Stimulated activated CD8-positive, alpha-beta memory T cell treated with anti-CD3 and anti-CD28 coated beads, Interleukin-12 subunit alpha, Interleukin-12 subunit beta, amount 100 ng/mL, for 1 hour (primary cell): ENCODE measurements around the gene ZFP36.

Experiments
- DNase-seq: peaks from one replicate; pipeline ENCODE4 v3.0.0-alpha.2; 2020; ENCODE audit warnings: low read depth

Gene ZFP36

GRCh38 chr19:39384839-39385568 is 21.6 kb upstream of the ZFP36 start:
- DNase-seq = no peak

DNA sequence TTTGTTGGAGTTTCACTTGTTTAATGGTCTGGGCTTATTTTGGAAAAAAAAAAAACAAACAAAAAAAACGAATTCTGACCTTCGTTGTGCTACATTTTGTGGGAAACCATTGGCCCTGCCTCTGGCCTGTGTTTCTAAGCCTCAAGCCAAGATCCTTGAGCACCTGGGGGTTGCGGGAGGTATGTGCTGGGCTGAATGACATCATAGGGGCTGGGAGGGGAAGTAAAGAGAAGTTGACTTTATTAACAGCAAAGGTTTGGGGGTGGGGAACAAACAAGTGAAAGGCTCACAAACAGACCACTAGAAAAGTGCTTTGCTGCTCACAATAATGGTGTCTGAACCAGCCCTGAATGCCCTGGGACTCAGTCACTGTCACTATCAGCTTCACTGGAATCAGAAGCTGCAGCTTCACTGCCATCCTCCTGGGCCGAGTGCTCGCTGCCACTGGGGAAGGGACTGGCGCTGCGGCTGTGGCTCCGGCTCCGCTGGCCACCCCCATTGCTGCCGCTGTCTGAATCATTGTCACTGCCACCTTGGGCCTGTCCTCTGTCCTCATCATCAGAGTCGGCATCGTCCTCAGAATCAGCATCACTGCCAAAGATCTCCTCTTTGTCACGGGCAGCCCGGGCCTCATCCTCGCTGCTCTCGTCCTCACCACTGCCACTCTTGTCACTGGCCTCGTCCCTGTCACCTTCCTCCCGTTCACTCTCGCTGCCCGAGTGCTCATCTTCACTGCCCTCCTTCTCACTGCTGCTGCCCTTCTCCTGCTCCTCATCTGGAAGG is 20.8 kb upstream of the ZFP36 start:
- no peak for DNase-seq

- DNase-seq = no peak
Observed at GRCh38 chr19:39386557-39386956, 20.1 kb upstream of the ZFP36 start.

DNA sequence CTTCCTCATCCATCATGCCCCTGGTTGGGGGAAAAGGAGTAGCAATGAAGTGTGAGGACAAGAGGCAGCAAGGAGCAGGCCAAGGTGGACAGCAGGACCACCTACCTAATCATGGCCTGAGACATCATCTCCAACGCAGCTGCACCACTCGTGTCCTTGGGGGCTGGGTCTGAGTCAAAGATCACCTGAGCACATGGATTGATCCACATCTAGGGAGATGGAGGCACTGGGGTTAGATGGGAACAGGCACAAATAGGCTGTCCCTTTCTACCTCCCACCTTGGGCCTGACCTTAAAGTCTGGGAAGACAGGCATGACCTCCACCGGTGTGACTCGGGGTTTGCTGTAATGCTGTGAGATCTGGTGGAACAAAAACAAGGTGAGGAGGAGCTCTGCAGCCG is 18.0 kb upstream of the ZFP36 start:
- no peak for DNase-seq

DNA sequence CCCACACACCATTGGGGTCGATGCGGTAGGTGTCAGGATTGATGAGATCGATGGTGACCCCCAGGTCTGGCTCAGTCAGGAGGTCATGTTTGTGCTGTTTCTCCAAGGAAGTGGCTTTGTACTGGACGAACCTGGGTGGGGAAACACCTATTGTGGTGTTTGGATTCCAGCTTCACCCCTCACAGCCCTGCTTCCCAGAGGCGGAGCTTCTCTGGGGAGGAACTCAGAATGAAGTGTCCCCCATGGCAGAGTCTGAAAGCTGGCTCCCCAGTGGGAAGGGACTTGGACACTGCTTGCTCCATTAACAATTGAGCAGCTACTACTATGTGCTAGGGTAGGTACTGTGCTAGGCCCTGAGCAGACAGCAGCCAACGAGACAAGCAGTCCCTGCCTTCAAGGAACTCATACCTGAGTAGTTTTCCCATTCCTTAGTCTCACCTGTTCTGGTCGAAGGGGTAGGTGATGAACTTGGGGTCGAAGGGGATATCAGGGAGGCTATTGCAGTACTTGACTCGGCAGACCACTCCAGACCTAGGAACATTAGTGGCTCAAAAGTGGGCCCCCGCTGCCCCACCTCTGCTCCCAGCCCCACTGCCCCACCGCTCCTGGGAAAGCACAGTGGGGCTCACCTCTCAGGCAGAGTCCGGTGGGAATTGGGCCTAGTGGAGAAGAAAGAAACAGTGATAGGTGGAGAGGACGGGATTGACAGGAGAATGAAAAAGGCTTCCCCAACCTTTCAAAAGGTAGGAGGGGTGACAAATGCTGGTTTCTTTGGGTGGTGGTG is 16.8 kb upstream of the ZFP36 start:
- no peak for DNase-seq

- DNase-seq = peak; percentile 66
Observed at GRCh38 chr19:39390451-39390750, 16.2 kb upstream of the ZFP36 start.

- peak; percentile 93 for DNase-seq
Observed at GRCh38 chr19:39390751-39391437, 15.8 kb upstream of the ZFP36 start, which contains the start of the genes MED29 and PAF1. Gene MED29 (plus strand): TSS chr19:39391378. CDS start chr19:39391423, 45 bp downstream. Gene PAF1 (minus strand): TSS chr19:39391106. CDS start chr19:39390864, 242 bp downstream.

- DNase-seq = peak; percentile 92
Observed at GRCh38 chr19:39397360-39398296, 9.0 kb upstream of the ZFP36 start.

- no peak for DNase-seq
Observed at GRCh38 chr19:39398297-39398864, 8.3 kb upstream of the ZFP36 start.

GRCh38 chr19:39399668-39400050 is 7.0 kb upstream of the ZFP36 start:
- DNase-seq = no peak

DNA sequence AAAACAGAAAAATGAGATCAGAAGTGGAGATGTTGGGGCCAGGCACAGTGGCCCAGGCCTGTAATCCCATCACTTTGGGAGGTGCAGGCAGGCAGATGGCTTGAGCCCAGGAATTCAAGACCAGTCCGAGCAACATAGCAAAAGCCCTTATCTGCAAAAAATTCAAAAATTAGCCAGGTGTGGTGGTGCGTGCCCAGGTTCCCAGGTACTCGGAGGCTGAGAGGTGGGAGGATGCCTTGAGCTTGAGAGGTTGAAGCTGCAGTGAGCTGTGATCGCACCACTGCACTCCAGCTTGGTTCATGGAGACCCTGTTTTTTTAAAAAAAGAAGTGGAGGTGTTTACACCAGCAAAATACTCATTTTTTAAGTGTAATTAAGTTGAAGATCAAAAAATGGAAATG is 6.6 kb upstream of the ZFP36 start:
- no peak for DNase-seq

DNA sequence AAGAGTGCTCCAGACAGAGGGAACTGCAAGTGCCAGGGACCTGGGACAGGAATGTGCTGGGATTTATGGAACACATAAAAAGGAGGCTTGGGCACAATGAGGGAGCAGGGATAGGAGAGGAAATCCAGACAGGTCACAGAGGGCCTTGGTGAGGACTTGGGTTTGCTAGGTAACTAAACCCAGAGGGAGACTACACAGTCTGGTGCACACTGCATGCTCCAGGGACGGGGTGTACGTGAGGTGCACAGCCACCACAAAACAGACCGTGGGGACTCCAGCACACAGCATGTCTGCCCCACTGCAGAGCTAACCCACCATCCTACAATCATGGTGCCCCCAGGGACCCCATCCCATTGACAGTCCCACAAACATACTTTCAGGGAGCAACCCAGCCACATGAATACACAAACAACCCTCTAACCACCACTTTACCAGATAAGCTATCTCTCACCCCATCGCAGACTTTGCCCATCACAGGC is 5.5 kb upstream of the ZFP36 start:
- DNase-seq = no peak

DNA sequence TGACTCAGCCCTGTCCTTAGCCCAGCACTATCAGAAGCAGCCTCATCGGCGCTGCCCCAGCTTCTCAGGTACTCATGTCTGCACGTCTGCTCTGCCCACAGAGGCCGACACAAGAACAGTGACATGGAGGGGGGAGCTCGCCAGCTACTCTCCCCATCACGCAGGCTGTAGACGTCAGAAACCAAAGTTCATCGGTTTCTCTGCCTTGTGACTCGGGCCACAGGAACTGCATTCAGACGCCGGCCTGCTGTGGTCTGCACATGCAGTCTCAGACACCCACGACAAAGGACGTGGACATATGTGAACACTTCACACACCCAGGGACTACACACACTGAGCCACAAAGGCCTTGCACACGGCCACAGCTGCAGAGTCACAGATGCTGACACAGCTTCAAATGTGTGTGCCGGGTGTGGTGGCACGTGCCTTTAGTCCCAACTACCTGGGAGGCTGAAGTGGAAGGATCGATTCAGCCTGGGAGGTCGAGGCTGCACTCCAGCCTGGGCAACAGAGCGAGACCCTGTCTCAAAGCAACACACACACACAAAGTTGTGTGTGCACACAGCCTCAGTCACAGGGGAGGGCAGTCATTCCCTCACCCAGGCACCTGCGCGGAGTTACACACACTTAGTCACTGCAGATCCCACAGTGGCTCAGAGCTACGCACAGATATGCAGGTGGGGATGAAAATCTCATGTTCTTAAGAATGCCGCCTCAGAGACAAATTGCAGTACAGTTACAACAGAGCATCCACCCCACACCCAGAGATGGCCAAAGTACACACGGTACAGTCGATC is 4.9 kb upstream of the ZFP36 start:
- DNase-seq = peak; percentile 78

GRCh38 chr19:39402346-39403300 is 4.0 kb upstream of the ZFP36 start:
- DNase-seq = peak; percentile 85

DNA sequence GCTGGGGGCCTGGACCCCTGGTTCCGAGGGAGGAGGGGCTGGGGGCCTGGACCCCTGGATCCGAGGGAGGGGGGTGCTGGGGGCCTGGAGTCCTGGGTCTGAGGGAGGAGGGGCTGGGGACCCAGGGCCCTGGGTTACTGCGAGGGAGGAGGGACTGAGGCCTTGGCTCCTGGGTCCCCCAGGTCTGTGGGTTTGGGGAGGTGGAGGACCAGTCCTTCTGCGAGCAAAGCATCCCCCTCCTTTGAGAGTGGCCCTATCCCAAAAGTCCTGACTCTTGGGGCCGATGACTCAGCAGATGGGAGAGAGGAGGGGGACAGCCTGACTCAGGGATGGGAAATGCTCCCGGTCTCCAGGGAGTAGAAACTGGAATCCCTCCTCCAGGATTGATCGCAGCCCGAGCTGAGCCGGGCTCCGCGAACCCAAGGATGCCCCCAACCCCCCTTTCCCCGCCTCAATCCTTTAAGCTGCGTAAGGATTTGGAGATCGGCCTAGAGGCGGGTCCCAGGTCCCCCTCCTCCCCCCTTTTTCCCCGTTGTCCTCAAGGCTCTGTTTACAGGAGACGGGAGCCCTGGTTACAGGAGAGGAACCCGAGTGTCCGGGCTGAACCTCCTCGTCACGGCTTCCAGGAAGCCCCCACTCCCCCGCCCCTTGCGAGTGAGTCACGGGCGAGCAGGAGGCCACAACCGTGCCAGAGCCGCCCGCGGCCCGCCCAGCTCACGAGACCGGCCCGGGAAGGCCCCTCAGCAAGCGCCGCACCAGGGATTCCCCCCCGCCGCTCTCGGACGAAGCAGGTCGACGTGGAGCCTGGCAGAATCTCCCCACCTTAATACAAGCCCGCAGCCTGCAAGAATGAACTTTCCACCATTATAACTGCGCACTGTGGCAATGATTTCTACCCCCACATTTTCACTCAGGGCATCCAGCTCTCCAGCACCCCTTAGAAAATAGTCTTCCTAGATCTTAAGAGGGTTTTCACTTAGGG is 3.0 kb upstream of the ZFP36 start:
- DNase-seq = peak; percentile 96

GRCh38 chr19:39405261-39405957 is 1.2 kb upstream of the ZFP36 start:
- DNase-seq = no peak
